Measurements from ENCODE around the gene FAM135A. TPM values are rescaled to one million over a fixed set of nuclear protein-coding genes. Genes with fewer than 3 reads are reported as not detected.

FAM135A gene
- total and polyA plus RNA-seq, 2 experiments from 2014 or later = 35.2 to 68.7 TPM

DNA sequence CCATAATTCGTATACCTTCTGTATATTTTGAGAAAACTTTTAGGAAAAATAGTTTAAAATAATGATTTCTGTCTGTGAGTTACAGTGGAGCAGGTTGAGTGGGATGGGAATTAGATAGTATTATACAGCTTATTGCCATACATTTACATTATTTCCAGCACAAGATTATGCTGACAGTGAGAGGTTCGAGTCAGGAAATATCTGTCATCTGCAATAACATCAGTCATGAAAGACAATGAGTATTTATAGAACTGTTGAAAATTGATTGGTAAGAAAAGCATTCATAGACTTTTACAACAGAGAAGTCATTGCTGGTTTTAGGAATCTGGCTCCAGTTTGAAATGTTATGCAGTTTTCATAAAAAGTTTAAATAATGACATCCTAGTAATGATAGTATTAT lies 45.9 kb downstream of the FAM135A start:
- H4K20me1 ChIP-seq (replicated peaks; ENCODE audit: insufficient read depth) = no peaks in the 10 kb centered on the region
- no peak overlapping the region for H3K27ac ChIP-seq (ENCODE audit: low read depth)
- H3K4me1 ChIP-seq (ENCODE audit: insufficient read depth) = no peaks in the 10 kb centered on the region
- no peak overlapping the region for H3K4me3 ChIP-seq
- DNase-seq (ENCODE audit: low spot score) = no peak
- H3K36me3 ChIP-seq (ENCODE audit: insufficient read depth) = no peaks in the 10 kb centered on the region
- peaks cover 1% of the 10 kb centered on the region for H3K79me2 ChIP-seq (replicated peaks; ENCODE audit: insufficient read depth)
- H3K27me3 ChIP-seq (ENCODE audit: insufficient read depth) = no peaks in the 10 kb centered on the region
- no peaks in the 10 kb centered on the region for H3K9me2 ChIP-seq (ENCODE audit: insufficient read depth)
- Mint-ChIP-seq H3K4me3 (no peak overlapping the region), H3K27ac (no peak overlapping the region), H3K4me1 (no peaks in the 10 kb centered on the region), H3K36me3 (ENCODE audit: low read depth) (peaks cover 27% of the 10 kb centered on the region), H3K27me3 (ENCODE audit: insufficient read depth, low read depth, poor library complexity) (no peaks in the 10 kb centered on the region), H3K9me3 (no peaks in the 10 kb centered on the region; the same call in 2 of the 3 replicates)
- H3F3A ChIP-seq (replicated peaks; ENCODE audit: low read depth) = no peaks in the 10 kb centered on the region
- no peak overlapping the region for H3K4me2 ChIP-seq
- no peak for ATAC-seq
- TF ChIP-seq ZNF331 (CRISPR knock-in tag; IDR thresholded peaks at IDR 0.05; ENCODE audit: low read depth) (no peak), EZH2phosphoT487 (IDR thresholded peaks at IDR 0.05; ENCODE audit: unreplicated experiment) (no peak), ZNF114 (CRISPR knock-in tag; IDR thresholded peaks at IDR 0.05) (no peak), CREB1 (CRISPR knock-in tag; IDR thresholded peaks at IDR 0.05; ENCODE audit: low read depth) (no peak), STAT1 (IDR thresholded peaks at IDR 0.05; ENCODE audit: unreplicated experiment) (no peak), REST (IDR thresholded peaks at IDR 0.05; ENCODE audit: unreplicated experiment) (no peak), ETS1 (IDR thresholded peaks at IDR 0.05) (no peak), NANOG (IDR thresholded peaks at IDR 0.05; ENCODE audit: borderline replicate concordance) (no peak), JUNB (IDR thresholded peaks at IDR 0.05; ENCODE audit: unreplicated experiment) (no peak), POLR2AphosphoS5 (IDR thresholded peaks at IDR 0.05; ENCODE audit: low read depth) (no peak), EZH2 (IDR thresholded peaks at IDR 0.05; ENCODE audit: low read depth, unreplicated experiment) (no peak)
- TF ChIP-seq, protein P1, sequence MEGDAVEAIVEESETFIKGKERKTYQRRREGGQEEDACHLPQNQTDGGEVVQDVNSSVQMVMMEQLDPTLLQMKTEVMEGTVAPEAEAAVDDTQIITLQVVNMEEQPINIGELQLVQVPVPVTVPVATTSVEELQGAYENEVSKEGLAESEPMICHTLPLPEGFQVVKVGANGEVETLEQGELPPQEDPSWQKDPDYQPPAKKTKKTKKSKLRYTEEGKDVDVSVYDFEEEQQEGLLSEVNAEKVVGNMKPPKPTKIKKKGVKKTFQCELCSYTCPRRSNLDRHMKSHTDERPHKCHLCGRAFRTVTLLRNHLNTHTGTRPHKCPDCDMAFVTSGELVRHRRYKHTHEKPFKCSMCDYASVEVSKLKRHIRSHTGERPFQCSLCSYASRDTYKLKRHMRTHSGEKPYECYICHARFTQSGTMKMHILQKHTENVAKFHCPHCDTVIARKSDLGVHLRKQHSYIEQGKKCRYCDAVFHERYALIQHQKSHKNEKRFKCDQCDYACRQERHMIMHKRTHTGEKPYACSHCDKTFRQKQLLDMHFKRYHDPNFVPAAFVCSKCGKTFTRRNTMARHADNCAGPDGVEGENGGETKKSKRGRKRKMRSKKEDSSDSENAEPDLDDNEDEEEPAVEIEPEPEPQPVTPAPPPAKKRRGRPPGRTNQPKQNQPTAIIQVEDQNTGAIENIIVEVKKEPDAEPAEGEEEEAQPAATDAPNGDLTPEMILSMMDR (conservative IDR thresholded peaks at IDR 0.05; ENCODE audit: low read depth in 2 of 2) = no peak
- TF ChIP-seq, protein P2, sequence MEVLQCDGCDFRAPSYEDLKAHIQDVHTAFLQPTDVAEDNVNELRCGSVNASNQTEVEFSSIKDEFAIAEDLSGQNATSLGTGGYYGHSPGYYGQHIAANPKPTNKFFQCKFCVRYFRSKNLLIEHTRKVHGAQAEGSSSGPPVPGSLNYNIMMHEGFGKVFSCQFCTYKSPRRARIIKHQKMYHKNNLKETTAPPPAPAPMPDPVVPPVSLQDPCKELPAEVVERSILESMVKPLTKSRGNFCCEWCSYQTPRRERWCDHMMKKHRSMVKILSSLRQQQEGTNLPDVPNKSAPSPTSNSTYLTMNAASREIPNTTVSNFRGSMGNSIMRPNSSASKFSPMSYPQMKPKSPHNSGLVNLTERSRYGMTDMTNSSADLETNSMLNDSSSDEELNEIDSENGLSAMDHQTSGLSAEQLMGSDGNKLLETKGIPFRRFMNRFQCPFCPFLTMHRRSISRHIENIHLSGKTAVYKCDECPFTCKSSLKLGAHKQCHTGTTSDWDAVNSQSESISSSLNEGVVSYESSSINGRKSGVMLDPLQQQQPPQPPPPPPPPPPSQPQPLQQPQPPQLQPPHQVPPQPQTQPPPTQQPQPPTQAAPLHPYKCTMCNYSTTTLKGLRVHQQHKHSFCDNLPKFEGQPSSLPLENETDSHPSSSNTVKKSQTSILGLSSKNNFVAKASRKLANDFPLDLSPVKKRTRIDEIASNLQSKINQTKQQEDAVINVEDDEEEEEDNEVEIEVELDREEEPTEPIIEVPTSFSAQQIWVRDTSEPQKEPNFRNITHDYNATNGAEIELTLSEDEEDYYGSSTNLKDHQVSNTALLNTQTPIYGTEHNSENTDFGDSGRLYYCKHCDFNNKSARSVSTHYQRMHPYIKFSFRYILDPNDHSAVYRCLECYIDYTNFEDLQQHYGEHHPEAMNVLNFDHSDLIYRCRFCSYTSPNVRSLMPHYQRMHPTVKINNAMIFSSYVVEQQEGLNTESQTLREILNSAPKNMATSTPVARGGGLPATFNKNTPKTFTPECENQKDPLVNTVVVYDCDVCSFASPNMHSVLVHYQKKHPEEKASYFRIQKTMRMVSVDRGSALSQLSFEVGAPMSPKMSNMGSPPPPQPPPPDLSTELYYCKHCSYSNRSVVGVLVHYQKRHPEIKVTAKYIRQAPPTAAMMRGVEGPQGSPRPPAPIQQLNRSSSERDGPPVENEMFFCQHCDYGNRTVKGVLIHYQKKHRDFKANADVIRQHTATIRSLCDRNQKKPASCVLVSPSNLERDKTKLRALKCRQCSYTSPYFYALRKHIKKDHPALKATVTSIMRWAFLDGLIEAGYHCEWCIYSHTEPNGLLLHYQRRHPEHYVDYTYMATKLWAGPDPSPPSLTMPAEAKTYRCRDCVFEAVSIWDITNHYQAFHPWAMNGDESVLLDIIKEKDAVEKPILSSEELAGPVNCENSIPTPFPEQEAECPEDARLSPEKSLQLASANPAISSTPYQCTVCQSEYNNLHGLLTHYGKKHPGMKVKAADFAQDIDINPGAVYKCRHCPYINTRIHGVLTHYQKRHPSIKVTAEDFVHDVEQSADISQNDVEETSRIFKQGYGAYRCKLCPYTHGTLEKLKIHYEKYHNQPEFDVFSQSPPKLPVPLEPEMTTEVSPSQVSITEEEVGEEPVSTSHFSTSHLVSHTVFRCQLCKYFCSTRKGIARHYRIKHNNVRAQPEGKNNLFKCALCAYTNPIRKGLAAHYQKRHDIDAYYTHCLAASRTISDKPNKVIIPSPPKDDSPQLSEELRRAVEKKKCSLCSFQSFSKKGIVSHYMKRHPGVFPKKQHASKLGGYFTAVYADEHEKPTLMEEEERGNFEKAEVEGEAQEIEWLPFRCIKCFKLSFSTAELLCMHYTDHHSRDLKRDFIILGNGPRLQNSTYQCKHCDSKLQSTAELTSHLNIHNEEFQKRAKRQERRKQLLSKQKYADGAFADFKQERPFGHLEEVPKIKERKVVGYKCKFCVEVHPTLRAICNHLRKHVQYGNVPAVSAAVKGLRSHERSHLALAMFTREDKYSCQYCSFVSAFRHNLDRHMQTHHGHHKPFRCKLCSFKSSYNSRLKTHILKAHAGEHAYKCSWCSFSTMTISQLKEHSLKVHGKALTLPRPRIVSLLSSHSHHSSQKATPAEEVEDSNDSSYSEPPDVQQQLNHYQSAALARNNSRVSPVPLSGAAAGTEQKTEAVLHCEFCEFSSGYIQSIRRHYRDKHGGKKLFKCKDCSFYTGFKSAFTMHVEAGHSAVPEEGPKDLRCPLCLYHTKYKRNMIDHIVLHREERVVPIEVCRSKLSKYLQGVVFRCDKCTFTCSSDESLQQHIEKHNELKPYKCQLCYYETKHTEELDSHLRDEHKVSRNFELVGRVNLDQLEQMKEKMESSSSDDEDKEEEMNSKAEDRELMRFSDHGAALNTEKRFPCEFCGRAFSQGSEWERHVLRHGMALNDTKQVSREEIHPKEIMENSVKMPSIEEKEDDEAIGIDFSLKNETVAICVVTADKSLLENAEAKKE (CRISPR knock-in tag; IDR thresholded peaks at IDR 0.05) = no peak
- H2AFZ ChIP-seq = no peak overlapping the region
